Kidney (tissue), 14 donors: ENCODE results near the gene NKAIN2. TPM values are rescaled to one million over a fixed set of nuclear protein-coding genes. Genes with fewer than 3 reads are reported as not detected.

Experiments used
- DNase-seq, 5 donors: peaks; one replicate each; pipeline ENCODE4 v3.0.0-alpha.2; 2013 to 2020
- FAIRE-seq: peaks from 2 replicates; lab custom pipeline; 2012; peaks lifted over from hg19 to GRCh38; lab: Jason Lieb, UNC
- H3K27ac ChIP-seq, 2 donors: one replicate each; pipeline ENCODE4 v1.7.0; 2013; ENCODE audit warnings: low read depth in 2 of 2, low read length in 2 of 2, inconsistent platforms in 1 of 2
- H3K27me3 ChIP-seq: one replicate; pipeline ENCODE4 v1.7.1; 2013; ENCODE audit warnings: low read length, inconsistent platforms; ENCODE audit not compliant: control insufficient read depth, insufficient read depth
- H3K36me3 ChIP-seq, 3 donors: one replicate each; pipeline versions ENCODE4 v1.7.0 to v1.7.1; 2013; ENCODE audit warnings: low read length in 3 of 3, control low read depth in 1 of 3, inconsistent platforms in 1 of 3; ENCODE audit not compliant: insufficient read depth in 3 of 3, control insufficient read depth in 2 of 3
- H3K4me1 ChIP-seq, 3 donors: one replicate each; pipeline versions ENCODE4 v1.7.0 to v1.7.1; 2013; ENCODE audit warnings: low read length in 3 of 3, inconsistent platforms in 1 of 3, low read depth in 1 of 3; ENCODE audit not compliant: control insufficient read depth in 2 of 3, insufficient read depth in 2 of 3
- H3K4me3 ChIP-seq, 3 donors: one replicate each; pipeline versions ENCODE4 v1.7.0 to v1.8.1; 2013; ENCODE audit warnings: low read length in 3 of 3, control low read depth in 1 of 3, inconsistent platforms in 1 of 3
- H3K9ac ChIP-seq, 3 donors: one replicate each; pipeline versions ENCODE4 v1.7.0 to v1.7.1; 2013; ENCODE audit warnings: low read length in 3 of 3, control low read depth in 1 of 3, inconsistent platforms in 1 of 3
- H3K9me3 ChIP-seq, 3 donors: one replicate each; pipeline versions ENCODE4 v1.7.0 to v1.7.1; 2013; ENCODE audit warnings: low read length in 3 of 3, control low read depth in 1 of 3, inconsistent platforms in 1 of 3; ENCODE audit not compliant: control insufficient read depth in 2 of 3, insufficient read depth in 1 of 3
- CTCF ChIP-seq: IDR thresholded peaks from 3 replicates; pipeline ENCODE4 v1.5.1; 2012; ENCODE audit warnings: mild to moderate bottlenecking, moderate library complexity, borderline replicate concordance; ENCODE audit not compliant: insufficient read depth; ENCODE audit errors: extremely low read depth
- intact Hi-C: fragments of 100-400 bp; cut with DNase I; formaldehyde crosslinking; loops from one replicate; pipeline ENCODE4 v1.11.1; 2022
- polyA plus RNA-seq: library from polyadenylated mRNA; stranded (reverse); fragments of 350-450 nt; fragmentation: Illumina TruSeq; extraction: RNeasy Lipid Tissue Mini Kit (QIAGEN cat#74804); gene quantifications from one replicate; pipeline ENCODE4 v1.2.3, GENCODE V29; 2014; ENCODE audit warnings: low read depth, low replicate concordance; ENCODE audit not compliant: insufficient read depth
- total RNA-seq: library from RNA; stranded (reverse); fragmentation: NEBNext Ultra II Directional; extraction: Animal tissue kit (Norgen Biotek cat#: 25700); gene quantifications from one replicate; pipeline ENCODE4 v1.2.1, GENCODE V29; 2021
- donor health status: control.
- donor health status: control.
- donor health status: control.
- donor health status: control.
- donor health status: control.
- donor health status: DM: yes; HTN: yes; CAD: no.
- donor health status: Normal renal cell carcinoma (clear cell type).

NKAIN2 gene
- total and polyA plus RNA-seq, 2 donors from 2014 or later, result 0.39 to 1.8 TPM

- no peak overlapping the region for H3K27ac ChIP-seq
- DNase-seq (no peak), FAIRE-seq (no peak)
- no peaks in the 10 kb centered on the region for H3K27me3 ChIP-seq
- intact Hi-C loops, result no loop called here
- no peak overlapping the region for H3K4me3 ChIP-seq
- no peak overlapping the region for H3K9ac ChIP-seq
- TF ChIP-seq CTCF, result no peak
- no peaks in the 10 kb centered on the region for H3K9me3 ChIP-seq
- H3K4me1 ChIP-seq, result no peaks in the 10 kb centered on the region
- H3K36me3 ChIP-seq, result no peaks in the 10 kb centered on the region
These were observed 7.3 kb downstream of the NKAIN2 start for GRCh38 chr6:123810948-123811347.

GRCh38 chr6:123811378-123811777 lies 7.7 kb downstream of the NKAIN2 start:
- Histone ChIP-seq H3K27ac (no peak overlapping the region), H3K9ac (no peak overlapping the region), H3K9me3 (no peaks in the 10 kb centered on the region), H3K4me1 (no peaks in the 10 kb centered on the region), H3K27me3 (no peaks in the 10 kb centered on the region), H3K4me3 (no peak overlapping the region), H3K36me3 (no peaks in the 10 kb centered on the region)
- intact Hi-C loops, result no loop called here
- FAIRE-seq, result no peak
- no peak for DNase-seq
- TF ChIP-seq CTCF, result no peak

GRCh38 chr6:123812621-123813020 lies 9.0 kb downstream of the NKAIN2 start:
- Histone ChIP-seq H3K27ac (no peak overlapping the region), H3K9ac (no peak overlapping the region), H3K4me3 (no peak overlapping the region), H3K36me3 (no peaks in the 10 kb centered on the region), H3K9me3 (no peaks in the 10 kb centered on the region), H3K4me1 (no peaks in the 10 kb centered on the region), H3K27me3 (no peaks in the 10 kb centered on the region)
- DNase-seq (no peak), FAIRE-seq (no peak)
- TF ChIP-seq CTCF, result no peak
- intact Hi-C loops, result no loop called here

- H3K27me3 ChIP-seq, result no peaks in the 10 kb centered on the region
- intact Hi-C loops, result no loop called here
- DNase-seq (no peak), FAIRE-seq (no peak)
- H3K4me3 ChIP-seq, result no peak overlapping the region
- H3K27ac ChIP-seq, result no peak overlapping the region
- no peak for TF ChIP-seq CTCF
- H3K4me1 ChIP-seq, result no peaks in the 10 kb centered on the region
- H3K36me3 ChIP-seq, result no peaks in the 10 kb centered on the region
- H3K9ac ChIP-seq, result no peak overlapping the region
- no peaks in the 10 kb centered on the region for H3K9me3 ChIP-seq
These were observed 17.4 kb downstream of the NKAIN2 start for GRCh38 chr6:123821112-123821511.
